HCT116 (cell line): ENCODE data around the gene STPG1. TPM values are rescaled to one million over a fixed set of nuclear protein-coding genes. Genes with fewer than 3 reads are reported as not detected.

Source experiments
- ATAC-seq: fragments of 200-7000 bp; cut with Tn5 transposase; 2 replicates; pipeline ENCODE4 v1.9.1; 2020; ENCODE audit warnings: mild to moderate bottlenecking, moderate library complexity
- BruUV-seq: library from RNA; stranded (reverse); fragments of 400-500 nt; replicated peaks from 2 replicates; lab custom pipeline; 2021; lab: Mats Ljungman, UMichigan
- CTCF ChIA-PET: fragments of 300-600 bp; sonication (Branson Sonifier 250); formaldehyde crosslinking; loops from one replicate; lab custom pipeline; 2021; ENCODE audit warnings: antibody characterized with exemption; lab: Charles Lee
- POLR2A ChIA-PET: fragments of 300-600, 350-600 bp; sonication (Branson Sonifier 250); formaldehyde crosslinking; loops from one replicate; lab custom pipeline; 2021; ENCODE audit warnings: antibody characterized with exemption; lab: Charles Lee
- RAD21 ChIA-PET, 2 experiments: fragments of 300-600 bp; sonication (Branson Sonifier 250); formaldehyde crosslinking; loops; one replicate each; lab custom pipeline; 2023; ENCODE audit warnings: low total read pairs in 2 of 2; ENCODE audit not compliant: uncharacterized antibody in 2 of 2, unreplicated experiment in 2 of 2, low non-redundant PET in 1 of 2; lab: Charles Lee
- DNase-seq: peaks from one replicate; pipeline ENCODE4 v3.0.0-alpha.2; 2010; ENCODE audit warnings: low read depth, low spot score
- H2AFZ ChIP-seq: fragments of 200-600 bp; shearing (Covaris generic), sonication (generic); 2 replicates; pipeline ENCODE4 v1.6.1; 2017; ENCODE audit warnings: low read depth, mixed run types, mixed read lengths, antibody characterized with exemption, low read length; ENCODE audit not compliant: poor library complexity, severe bottlenecking
- H3K27ac ChIP-seq: 2 replicates; pipeline ENCODE4 v1.5.1; 2012; ENCODE audit warnings: low read depth, low read length
- H3K27me3 ChIP-seq: fragments of 200-600 bp; sonication (generic); 2 replicates; pipeline ENCODE4 v1.6.1; 2016; ENCODE audit warnings: mixed run types, low read length, mixed read lengths; ENCODE audit not compliant: insufficient read depth
- H3K36me3 ChIP-seq, 2 experiments: fragments of 200-500 bp in 1 of 2; fragments of 200-600 bp in 1 of 2; sonication (Bioruptor generic) in 1 of 2; sonication (generic) in 1 of 2; 2 replicates each; pipeline versions ENCODE4 v1.5.1 to v1.6.1; 2014 to 2016; ENCODE audit warnings: low read length in 2 of 2, inconsistent platforms in 1 of 2, mixed read lengths in 1 of 2, mixed run types in 1 of 2; ENCODE audit not compliant: insufficient read depth in 2 of 2, control insufficient read depth in 1 of 2
- H3K4me1 ChIP-seq, 2 experiments: fragments of 200-600 bp in 1 of 2; sonication (generic) in 1 of 2; 2 replicates each; pipeline versions ENCODE4 v1.5.1 to v1.6.1; 2012 to 2017; ENCODE audit warnings: low read length in 2 of 2, inconsistent platforms in 1 of 2, mild to moderate bottlenecking in 1 of 2, mixed read lengths in 1 of 2, mixed run types in 1 of 2, moderate library complexity in 1 of 2; ENCODE audit not compliant: insufficient read depth in 2 of 2, control insufficient read depth in 1 of 2
- H3K4me2 ChIP-seq: fragments of 200-600 bp; sonication (generic); 2 replicates; pipeline ENCODE4 v1.6.1; 2017; ENCODE audit warnings: mixed run types, low read length, mixed read lengths
- H3K4me3 ChIP-seq, 2 experiments: fragments of 200-600 bp in 1 of 2; sonication (generic) in 1 of 2; replicated peaks in 1 of 2; 2 replicates each; pipeline ENCODE4 v1.5.1; 2011 to 2016; ENCODE audit warnings: low read length in 2 of 2, control low read depth in 1 of 2, low read depth in 1 of 2, mild to moderate bottlenecking in 1 of 2, mixed read lengths in 1 of 2, mixed run types in 1 of 2
- H3K79me2 ChIP-seq: fragments of 200-600 bp; sonication (generic); 2 replicates; pipeline ENCODE4 v1.6.1; 2017; ENCODE audit warnings: mild to moderate bottlenecking, mixed run types, low read length, moderate library complexity, mixed read lengths; ENCODE audit not compliant: insufficient read depth
- H3K9ac ChIP-seq: fragments of 200-600 bp; sonication (generic); 2 replicates; pipeline ENCODE4 v1.6.1; 2016; ENCODE audit warnings: low read length, mixed read lengths
- H3K9me2 ChIP-seq: fragments of 200-600 bp; sonication (generic), shearing (Covaris generic); 2 replicates; pipeline ENCODE4 v1.6.1; 2017; ENCODE audit warnings: mixed run types, mild to moderate bottlenecking, moderate library complexity; ENCODE audit not compliant: insufficient read depth
- H3K9me3 ChIP-seq, 2 experiments: fragments of 200-500 bp in 1 of 2; fragments of 200-600 bp in 1 of 2; sonication (Bioruptor generic) in 1 of 2; sonication (generic) in 1 of 2; 2 replicates each; pipeline ENCODE4 v1.6.1; 2014 to 2017; ENCODE audit warnings: low read length in 2 of 2, mixed read lengths in 2 of 2, inconsistent platforms in 1 of 2, low read depth in 1 of 2, mild to moderate bottlenecking in 1 of 2, mixed run types in 1 of 2, moderate library complexity in 1 of 2; ENCODE audit not compliant: control insufficient read depth in 1 of 2, insufficient read depth in 1 of 2
- H4K20me1 ChIP-seq: fragments of 200-600 bp; sonication (generic), shearing (Covaris generic); 2 replicates; pipeline ENCODE4 v1.6.1; 2017; ENCODE audit warnings: mixed run types, mild to moderate bottlenecking, moderate library complexity; ENCODE audit not compliant: insufficient read depth
- ATF3 ChIP-seq: IDR thresholded peaks from 2 replicates; pipeline ENCODE4 v1.6.1; 2012
- CTCF ChIP-seq, 3 experiments: fragments of 200-600 bp in 1 of 3; sonication (generic) in 1 of 3; IDR thresholded peaks in 2 of 3; conservative IDR thresholded peaks in 1 of 3; 2 replicates each; pipeline ENCODE4 v1.5.1; 2012 to 2017; ENCODE audit warnings: low read depth in 2 of 3, low read length in 2 of 3, antibody characterized with exemption in 1 of 3, borderline replicate concordance in 1 of 3, control low read depth in 1 of 3, mild to moderate bottlenecking in 1 of 3, mixed read lengths in 1 of 3, mixed run types in 1 of 3, moderate library complexity in 1 of 3; ENCODE audit not compliant: insufficient read depth in 1 of 3
- EZH2phosphoT487 ChIP-seq: fragments of 200-600 bp; IDR thresholded peaks from 2 replicates; pipeline ENCODE4 v1.6.1; 2018; ENCODE audit warnings: antibody characterized with exemption, borderline replicate concordance
- JUND ChIP-seq: IDR thresholded peaks from 2 replicates; pipeline ENCODE4 v1.6.1; 2012
- MAX ChIP-seq: IDR thresholded peaks from 2 replicates; pipeline ENCODE4 v1.6.1; 2012
- RAD21 ChIP-seq: IDR thresholded peaks from 2 replicates; pipeline ENCODE4 v1.6.1; 2012; ENCODE audit warnings: low read depth, mild to moderate bottlenecking
- REST ChIP-seq: IDR thresholded peaks from 2 replicates; pipeline ENCODE4 v1.6.1; 2012; ENCODE audit warnings: low read depth
- SIN3A ChIP-seq: IDR thresholded peaks from 2 replicates; pipeline ENCODE4 v1.6.1; 2012; ENCODE audit warnings: low read depth
- ZBTB33 ChIP-seq: IDR thresholded peaks from 2 replicates; pipeline ENCODE4 v1.6.1; 2011; ENCODE audit warnings: mild to moderate bottlenecking, low read length, moderate library complexity; ENCODE audit not compliant: insufficient replicate concordance; ENCODE audit errors: extremely low read depth
- intact Hi-C: fragments of 100-400 bp; cut with micrococcal nuclease; formaldehyde crosslinking; loops from 2 replicates; pipeline ENCODE4 v1.10.0; 2022
- total RNA-seq: library from RNA; stranded (reverse); gene quantifications from one replicate; pipeline ENCODE4 v1.2.1, GENCODE V29; 2021; ENCODE audit not compliant: unreplicated experiment

Gene STPG1
- total RNA-seq, 1 experiment from 2014 or later, result 13.4 TPM

GRCh38 chr1:24364975-24365678, 48.5 kb downstream of the STPG1 start (continued):
- no peak for TF ChIP-seq REST
- TF ChIP-seq MAX, result peak; percentile 72

GRCh38 chr1:24364605-24364974, 49.0 kb downstream of the STPG1 start:
- intact Hi-C loops, result no loop called here
- no peak for TF ChIP-seq RAD21
- no peak for TF ChIP-seq REST
- no peak for TF ChIP-seq ZBTB33
- no peak for TF ChIP-seq ATF3
- TF ChIP-seq SIN3A, result no peak
- peak; percentile 52; the same call in 1 of the 2 replicates for TF ChIP-seq MAX
- no peak for TF ChIP-seq JUND
- TF ChIP-seq CTCF (IDR thresholded peaks at IDR 0.05 in 2 of 3, conservative IDR thresholded peaks at IDR 0.05 in 1 of 3; ENCODE audit: borderline replicate concordance in 1 of 3, insufficient read depth in 1 of 3, low read depth in 2 of 3, low read length in 2 of 3), result no peak
- TF ChIP-seq EZH2phosphoT487, result no peak

More at GRCh38 chr1:24364605-24364974, 49.0 kb downstream of the STPG1 start:
- ATAC-seq (peak; percentile 57), DNase-seq (peak; percentile 70)
- peak overlapping the region; percentile 78 for H3K27ac ChIP-seq
- H4K20me1 ChIP-seq, result no peaks in the 10 kb centered on the region
- H3K36me3 ChIP-seq, result no peaks in the 10 kb centered on the region
- no peaks in the 10 kb centered on the region for H3K9me3 ChIP-seq
- ChIA-PET RAD21 (interaction anchor here in 1 of 2 experiments (0.6 kb wide), 1 partner anchor 38 kb away, joined by 4 read pairs; no protein-coding TSS in a partner anchor), CTCF (interaction anchor here (1.2 to 2.0 kb wide), 2 partner anchors 163 to 214 kb away, joined by 3 to 9 read pairs; no protein-coding TSS in a partner anchor), POLR2A (no interaction called here)
- H3K4me3 ChIP-seq, result peak overlapping the region in 1 of 2 experiments; percentile 26; a peak in 2 of 4 replicates
- H2AFZ ChIP-seq, result no peak overlapping the region
- peaks cover 44 to 65% of the 10 kb centered on the region in 2 experiments for H3K4me1 ChIP-seq
- H3K9ac ChIP-seq, result peak overlapping the region; percentile 32
- no peaks in the 10 kb centered on the region for H3K27me3 ChIP-seq
- H3K9me2 ChIP-seq, result no peaks in the 10 kb centered on the region
- no peaks in the 10 kb centered on the region for H3K79me2 ChIP-seq
- BruUV-seq, result no TSS peak
- H3K4me2 ChIP-seq, result peak overlapping the region; percentile 64
